ENCODE data around the gene TCP1.

DNA sequence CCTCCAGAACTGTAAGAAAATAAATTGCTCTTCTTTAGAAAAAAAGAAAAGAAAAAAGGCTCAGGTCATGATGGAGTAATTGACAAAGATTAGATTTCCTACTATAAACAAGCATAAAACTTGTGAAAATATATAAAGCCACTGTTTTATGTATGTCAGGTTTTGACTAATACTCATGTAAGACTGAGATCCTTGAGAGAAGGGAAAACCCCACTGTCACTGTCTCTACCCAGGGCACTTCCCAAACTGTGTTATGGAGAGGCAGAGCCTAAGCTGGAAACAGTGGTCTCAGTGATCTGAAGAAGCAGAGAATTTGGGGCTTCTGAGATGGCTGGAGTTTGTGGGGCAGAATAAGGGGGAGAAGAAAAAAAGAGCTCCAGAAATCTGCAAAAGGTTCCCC is 19.9 kb downstream of the TCP1 start:
- TF ChIP-seq TAF1 (IDR thresholded peaks at IDR 0.05; ENCODE audit: low read depth, low read length): no peak
- TF ChIP-seq SAP30 (IDR thresholded peaks at IDR 0.05; ENCODE audit: insufficient read depth, insufficient replicate concordance, low read length): no peak
- no peak for TF ChIP-seq KDM5A (IDR thresholded peaks at IDR 0.05; ENCODE audit: low read length)
- no peak for TF ChIP-seq EZH2 (IDR thresholded peaks at IDR 0.05; ENCODE audit: low read depth, low read length, severe bottlenecking)
